ENCODE measurements around the gene C18orf54. TPM values are rescaled to one million over a fixed set of nuclear protein-coding genes. Genes with fewer than 3 reads are reported as not detected.

The C18orf54 gene
- total and polyA plus RNA-seq, 9 of the 15 experiments (the other 6 are each of a cell fraction or from before 2014, with no cell fraction given) = 3.0 to 8.7 (median 4.3) TPM

DNA sequence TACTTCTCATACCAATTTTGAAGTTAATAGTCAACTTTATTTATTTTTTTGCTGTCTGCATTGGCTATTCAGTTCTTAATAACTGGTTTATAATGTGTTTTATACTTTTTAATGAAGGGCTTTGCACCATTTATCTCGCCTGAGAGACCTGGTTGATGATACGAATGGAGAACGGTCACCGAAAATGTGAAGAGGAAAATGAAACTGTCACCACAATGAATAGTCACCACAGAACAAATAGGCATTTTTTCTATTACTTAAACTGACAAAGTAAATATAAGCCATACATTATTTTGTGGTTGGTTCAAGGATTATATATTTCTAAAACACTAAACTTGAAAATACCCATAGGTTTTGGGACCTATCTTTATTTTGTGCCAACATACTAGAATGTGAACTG is 20.4 kb downstream of the C18orf54 start (continued):
- TF ChIP-seq, protein P1, sequence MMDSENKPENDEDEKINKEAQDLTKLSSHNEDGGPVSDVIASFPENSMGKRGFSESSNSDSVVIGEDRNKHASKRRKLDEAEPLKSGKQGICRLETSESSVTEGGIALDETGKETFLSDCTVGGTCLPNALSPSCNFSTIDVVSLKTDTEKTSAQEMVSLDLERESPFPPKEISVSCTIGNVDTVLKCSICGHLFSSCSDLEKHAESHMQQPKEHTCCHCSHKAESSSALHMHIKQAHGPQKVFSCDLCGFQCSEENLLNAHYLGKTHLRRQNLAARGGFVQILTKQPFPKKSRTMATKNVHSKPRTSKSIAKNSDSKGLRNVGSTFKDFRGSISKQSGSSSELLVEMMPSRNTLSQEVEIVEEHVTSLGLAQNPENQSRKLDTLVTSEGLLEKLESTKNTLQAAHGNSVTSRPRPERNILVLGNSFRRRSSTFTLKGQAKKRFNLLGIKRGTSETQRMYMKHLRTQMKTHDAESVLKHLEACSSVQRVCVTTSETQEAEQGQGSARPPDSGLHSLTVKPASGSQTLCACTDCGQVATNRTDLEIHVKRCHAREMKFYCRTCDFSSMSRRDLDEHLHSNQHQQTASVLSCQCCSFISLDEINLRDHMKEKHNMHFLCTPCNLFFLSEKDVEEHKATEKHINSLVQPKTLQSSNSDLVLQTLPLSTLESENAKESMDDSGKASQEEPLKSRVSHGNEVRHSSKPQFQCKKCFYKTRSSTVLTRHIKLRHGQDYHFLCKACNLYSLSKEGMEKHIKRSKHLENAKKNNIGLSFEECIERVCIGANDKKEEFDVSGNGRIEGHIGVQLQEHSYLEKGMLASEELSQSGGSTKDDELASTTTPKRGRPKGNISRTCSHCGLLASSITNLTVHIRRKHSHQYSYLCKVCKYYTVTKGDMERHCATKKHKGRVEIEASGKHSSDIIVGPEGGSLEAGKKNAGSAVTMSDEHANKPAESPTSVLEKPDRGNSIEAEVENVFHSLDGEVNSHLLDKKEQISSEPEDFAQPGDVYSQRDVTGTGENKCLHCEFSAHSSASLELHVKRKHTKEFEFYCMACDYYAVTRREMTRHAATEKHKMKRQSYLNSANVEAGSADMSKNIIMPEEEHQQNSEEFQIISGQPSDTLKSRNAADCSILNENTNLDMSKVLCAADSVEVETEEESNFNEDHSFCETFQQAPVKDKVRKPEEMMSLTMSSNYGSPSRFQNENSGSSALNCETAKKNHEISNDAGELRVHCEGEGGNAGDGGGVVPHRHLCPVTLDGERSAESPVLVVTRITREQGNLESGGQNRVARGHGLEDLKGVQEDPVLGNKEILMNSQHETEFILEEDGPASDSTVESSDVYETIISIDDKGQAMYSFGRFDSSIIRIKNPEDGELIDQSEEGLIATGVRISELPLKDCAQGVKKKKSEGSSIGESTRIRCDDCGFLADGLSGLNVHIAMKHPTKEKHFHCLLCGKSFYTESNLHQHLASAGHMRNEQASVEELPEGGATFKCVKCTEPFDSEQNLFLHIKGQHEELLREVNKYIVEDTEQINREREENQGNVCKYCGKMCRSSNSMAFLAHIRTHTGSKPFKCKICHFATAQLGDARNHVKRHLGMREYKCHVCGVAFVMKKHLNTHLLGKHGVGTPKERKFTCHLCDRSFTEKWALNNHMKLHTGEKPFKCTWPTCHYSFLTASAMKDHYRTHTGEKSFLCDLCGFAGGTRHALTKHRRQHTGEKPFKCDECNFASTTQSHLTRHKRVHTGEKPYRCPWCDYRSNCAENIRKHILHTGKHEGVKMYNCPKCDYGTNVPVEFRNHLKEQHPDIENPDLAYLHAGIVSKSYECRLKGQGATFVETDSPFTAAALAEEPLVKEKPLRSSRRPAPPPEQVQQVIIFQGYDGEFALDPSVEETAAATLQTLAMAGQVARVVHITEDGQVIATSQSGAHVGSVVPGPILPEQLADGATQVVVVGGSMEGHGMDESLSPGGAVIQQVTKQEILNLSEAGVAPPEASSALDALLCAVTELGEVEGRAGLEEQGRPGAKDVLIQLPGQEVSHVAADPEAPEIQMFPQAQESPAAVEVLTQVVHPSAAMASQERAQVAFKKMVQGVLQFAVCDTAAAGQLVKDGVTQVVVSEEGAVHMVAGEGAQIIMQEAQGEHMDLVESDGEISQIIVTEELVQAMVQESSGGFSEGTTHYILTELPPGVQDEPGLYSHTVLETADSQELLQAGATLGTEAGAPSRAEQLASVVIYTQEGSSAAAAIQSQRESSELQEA (IDR thresholded peaks at IDR 0.05; ENCODE audit: low read depth) = no peak
- TF ChIP-seq SAP30 (IDR thresholded peaks at IDR 0.05; ENCODE audit: borderline replicate concordance, insufficient read depth, low read depth, low read length, poor library complexity, severe bottlenecking) = no peak
- TF ChIP-seq RBM17 (IDR thresholded peaks at IDR 0.05; ENCODE audit: borderline replicate concordance, low read depth, low read length) = no peak

All from K562 (cell line).